DMS 273 treated with DMSO at 0.1 percent for 48 hours (cell line): ENCODE results near the gene MPHOSPH10.
"Not testable (repeated sequence)": the region's sequence is repeated elsewhere in the genome, so short reads cannot be mapped to it uniquely, and the experiment has no call there.

Source experiments
- DNase-seq: peaks from one replicate; lab custom pipeline; 2025; lab: John Stamatoyannopoulos, UW

MPHOSPH10 gene

DNA sequence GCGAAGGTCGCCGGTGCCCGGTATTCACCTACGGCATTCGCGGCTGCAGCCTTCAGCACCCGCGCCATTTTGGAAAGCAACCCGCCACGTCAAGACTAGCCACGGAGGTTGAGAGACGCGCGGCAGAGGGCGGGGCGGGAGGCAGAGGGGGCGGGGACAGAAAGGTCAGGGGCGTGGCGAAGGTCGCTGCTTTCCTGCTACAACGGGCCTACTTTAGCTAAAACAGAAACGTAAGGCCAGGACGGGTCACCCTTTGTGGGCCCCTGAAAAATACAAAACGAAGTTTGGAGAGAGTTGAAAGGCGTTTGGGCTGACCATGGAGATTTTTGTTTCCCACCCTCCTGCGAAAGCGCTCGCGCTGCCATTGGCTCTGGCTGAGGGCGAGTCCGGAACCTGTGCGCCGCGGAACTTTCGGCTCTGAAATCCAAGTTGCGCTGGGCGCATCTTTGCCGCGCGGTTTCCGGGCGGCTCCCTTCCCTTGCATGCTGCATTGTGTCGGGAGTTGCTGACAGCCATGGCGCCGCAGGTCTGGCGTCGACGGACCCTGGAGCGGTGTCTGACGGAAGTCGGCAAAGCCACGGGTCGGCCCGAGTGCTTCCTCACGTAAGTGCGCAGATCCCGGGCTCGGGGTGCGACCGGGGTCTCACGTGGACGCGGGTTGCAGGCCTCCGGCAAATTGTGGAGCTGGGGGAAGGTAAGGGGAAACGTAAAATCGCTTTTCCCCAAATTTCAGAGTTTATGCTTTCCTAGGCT lies at the start of gene MPHOSPH10, which contains the start of gene MCEE:
Gene MPHOSPH10, plus strand, starts transcription at position 483 of the 753 bp plus-strand sequence. Its CDS starts 32 bp downstream, at position 515.
Gene MCEE, minus strand, starts transcription at position 78 of the 753 bp plus-strand sequence. Its CDS starts 10 bp downstream, at position 68.
- DNase-seq: peak; percentile 78

- DNase-seq: no peak
These were observed 47.8 kb upstream of the MPHOSPH10 start for GRCh38 chr2:71082402-71083252.

DNA sequence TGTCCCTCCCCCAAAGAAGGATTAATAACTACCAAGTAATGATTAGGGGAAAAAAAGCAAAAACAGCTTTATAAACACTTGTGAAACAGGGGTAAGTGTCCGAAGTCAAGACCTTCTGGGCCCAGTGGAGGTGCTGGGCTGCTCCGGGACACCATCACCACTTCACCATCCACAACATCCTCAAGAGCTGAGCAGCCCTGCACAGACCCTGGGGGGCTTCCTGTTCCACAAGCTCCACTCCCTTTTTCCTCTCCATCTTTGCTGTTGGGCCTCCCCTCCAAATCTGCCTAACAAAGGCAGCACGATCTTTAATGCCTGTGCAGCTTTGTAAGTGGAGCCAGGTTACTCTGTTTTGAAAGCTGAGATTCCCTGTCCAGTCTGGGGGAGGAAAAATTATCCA lies 47.1 kb upstream of the MPHOSPH10 start:
- DNase-seq: not testable (repeated sequence)

DNA sequence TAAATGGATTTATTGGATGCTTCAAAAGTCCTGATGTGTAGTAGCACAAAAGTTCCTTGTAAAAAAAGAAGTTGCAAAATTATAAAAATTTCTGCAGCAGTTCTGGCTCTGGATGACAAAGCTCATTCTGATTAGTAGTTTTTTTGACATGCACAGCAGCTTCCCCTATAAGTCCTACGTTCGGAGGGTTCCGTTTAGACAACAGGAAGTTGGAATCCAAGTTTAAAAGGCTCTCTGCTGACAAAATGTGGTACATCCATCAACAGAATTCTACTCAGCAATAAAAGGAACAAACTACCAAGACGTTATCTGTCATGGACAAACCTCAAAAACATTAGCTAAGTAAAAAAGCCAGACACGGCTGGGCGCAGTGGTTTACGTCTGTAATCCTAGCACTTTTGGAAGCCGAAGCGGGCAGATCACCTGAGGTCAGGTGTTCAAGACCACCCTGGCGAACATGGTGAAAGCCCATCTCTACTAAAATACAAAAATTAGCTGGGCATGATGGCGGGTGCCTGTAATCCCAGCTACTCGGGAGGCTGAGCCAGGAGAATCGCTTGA lies 46.6 kb upstream of the MPHOSPH10 start:
- not testable (repeated sequence) for DNase-seq

- DNase-seq: not testable (repeated sequence)
These were observed 45.0 kb upstream of the MPHOSPH10 start for GRCh38 chr2:71085325-71086003.

GRCh38 chr2:71089475-71089874 lies 41.0 kb upstream of the MPHOSPH10 start:
- DNase-seq: not testable (repeated sequence)

GRCh38 chr2:71091808-71092207 lies 38.6 kb upstream of the MPHOSPH10 start:
- not testable (repeated sequence) for DNase-seq

DNA sequence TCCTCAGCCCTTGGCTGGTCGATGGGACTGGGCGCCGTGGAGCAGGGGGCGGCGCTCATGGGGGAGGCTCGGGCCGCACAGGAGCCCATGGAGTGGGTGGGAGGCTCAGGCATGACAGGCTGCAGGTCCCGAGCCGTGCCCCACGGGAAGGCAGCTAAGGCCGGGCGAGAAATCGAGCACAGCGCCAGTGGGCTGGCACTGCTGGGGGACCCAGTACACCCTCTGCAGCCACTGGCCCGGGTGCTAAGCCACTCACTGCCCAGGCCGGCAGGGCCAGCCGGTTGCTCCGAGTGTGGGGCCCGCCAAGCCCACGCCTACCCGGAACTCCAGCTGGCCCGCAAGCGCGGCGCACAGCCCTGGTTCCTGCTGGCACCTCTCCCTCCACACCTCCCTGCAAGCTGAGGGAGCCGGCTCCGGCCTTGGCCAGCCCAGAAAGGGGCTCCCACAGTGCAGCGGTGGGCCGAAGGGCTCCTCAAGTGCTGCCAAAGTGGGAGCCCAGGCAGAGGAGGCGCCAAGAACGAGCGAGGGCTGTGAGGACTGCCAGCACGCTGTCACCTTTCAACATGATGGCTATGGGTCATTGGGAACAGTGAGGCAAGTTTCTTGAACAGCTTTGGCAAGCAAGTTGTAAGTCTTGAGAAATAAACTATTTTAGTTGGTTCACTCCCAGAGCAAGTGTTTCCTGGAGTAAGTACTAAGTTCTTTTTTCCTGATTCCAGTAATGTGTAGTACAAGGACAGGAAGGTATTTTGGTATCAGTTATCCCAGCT lies 37.8 kb upstream of the MPHOSPH10 start:
- DNase-seq: not testable (repeated sequence)

GRCh38 chr2:71100195-71100964 lies 30.1 kb upstream of the MPHOSPH10 start:
- DNase-seq: peak; percentile 42

- DNase-seq: no peak
These were observed 28.8 kb upstream of the MPHOSPH10 start for GRCh38 chr2:71101656-71102055.

DNA sequence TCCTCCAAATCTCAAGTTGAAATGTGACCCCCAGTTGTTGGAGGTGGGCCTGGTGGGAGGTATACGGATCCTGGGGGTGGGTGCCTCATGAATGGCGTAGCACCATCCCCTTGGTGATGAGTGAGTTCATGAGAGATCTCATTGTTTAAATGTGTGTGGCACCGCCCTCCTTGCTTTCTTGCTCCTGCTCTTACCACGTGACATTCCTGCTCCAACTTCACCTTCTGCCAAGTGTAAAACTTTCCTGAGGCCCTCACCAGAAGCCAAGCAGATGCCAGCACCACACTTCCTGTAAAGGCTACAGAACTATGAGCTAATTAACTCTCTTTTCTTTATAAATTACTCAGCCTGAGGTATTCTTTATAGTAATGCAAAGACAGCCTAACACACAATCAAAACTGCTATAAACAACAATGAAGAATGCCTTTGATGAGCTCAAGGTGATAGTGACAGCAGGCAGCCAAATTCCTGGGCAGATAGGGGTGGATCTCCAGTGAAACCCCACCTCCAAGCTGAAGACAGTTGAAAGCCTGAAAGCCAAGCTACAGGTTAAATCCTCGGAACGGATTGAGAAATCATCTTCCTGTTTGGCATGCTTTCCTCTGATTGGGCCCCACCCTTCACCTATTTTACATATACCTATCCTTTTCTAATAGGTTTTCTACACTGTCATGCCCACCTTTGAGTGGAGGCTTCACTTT lies 27.3 kb upstream of the MPHOSPH10 start:
- DNase-seq: no peak

DNA sequence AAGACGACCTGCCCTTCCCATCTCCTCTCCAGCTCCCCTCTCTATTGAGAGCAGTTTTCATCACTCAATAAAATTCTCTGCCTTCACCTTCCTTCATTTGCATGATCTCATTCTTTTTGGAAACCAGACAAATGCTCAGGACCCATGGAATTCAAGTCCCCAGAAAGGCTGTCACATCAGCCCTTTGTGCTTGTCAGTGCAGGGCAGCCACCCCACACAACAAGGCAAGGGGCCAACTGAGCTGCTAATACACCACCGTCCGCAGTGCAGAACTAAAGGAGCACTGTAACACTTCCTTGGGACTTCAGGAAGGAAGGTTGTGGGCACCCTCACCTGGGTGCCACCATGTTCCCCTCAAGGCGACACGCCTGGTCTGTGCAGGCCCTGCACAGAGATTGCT lies 26.6 kb upstream of the MPHOSPH10 start:
- DNase-seq: no peak

- not testable (repeated sequence) for DNase-seq
These were observed 24.0 kb upstream of the MPHOSPH10 start for GRCh38 chr2:71106463-71106862.

- no peak for DNase-seq
These were observed 22.3 kb upstream of the MPHOSPH10 start for GRCh38 chr2:71108091-71108490.

DNA sequence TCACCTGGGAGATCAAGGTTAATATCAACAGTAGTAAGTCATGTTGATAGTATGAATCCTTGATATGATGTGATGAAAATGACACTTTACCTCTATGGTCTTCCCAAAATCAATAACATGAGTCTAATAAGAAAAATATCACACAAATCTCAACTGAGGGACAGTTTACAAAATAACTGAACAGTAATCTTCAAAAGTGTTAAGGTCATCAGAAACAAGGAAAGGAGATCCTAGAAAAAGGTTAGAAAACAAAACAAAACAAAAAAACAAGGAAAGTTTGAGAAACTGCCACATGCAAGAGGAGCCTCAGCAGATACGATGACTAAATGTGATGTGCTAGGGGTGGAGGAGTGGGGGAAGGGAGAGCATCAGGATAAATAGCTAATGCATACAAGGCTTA lies 16.6 kb upstream of the MPHOSPH10 start:
- DNase-seq: no peak

DNA sequence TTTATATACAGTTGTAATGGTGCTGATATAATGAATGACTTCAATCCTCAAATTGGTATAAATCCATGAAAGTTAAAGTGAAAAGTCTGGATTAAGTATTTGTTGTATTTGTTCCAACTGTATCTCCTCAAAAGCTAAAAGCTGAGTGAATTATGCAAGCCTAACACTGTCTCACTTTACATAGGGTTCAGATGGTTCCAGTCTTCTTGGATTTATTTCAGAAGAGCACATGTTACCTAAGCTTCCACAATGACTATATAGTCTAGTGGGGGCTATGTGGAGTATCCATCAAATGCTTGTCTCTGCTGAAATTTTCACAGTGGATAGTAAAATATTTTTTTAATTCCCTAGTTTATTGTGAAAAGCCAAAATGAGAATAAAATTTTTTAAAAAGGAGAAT lies 13.4 kb upstream of the MPHOSPH10 start:
- no peak for DNase-seq

GRCh38 chr2:71120195-71120594 lies 10.2 kb upstream of the MPHOSPH10 start:
- no peak for DNase-seq

- DNase-seq: no peak
These were observed 9.0 kb upstream of the MPHOSPH10 start for GRCh38 chr2:71121479-71121878.

DNA sequence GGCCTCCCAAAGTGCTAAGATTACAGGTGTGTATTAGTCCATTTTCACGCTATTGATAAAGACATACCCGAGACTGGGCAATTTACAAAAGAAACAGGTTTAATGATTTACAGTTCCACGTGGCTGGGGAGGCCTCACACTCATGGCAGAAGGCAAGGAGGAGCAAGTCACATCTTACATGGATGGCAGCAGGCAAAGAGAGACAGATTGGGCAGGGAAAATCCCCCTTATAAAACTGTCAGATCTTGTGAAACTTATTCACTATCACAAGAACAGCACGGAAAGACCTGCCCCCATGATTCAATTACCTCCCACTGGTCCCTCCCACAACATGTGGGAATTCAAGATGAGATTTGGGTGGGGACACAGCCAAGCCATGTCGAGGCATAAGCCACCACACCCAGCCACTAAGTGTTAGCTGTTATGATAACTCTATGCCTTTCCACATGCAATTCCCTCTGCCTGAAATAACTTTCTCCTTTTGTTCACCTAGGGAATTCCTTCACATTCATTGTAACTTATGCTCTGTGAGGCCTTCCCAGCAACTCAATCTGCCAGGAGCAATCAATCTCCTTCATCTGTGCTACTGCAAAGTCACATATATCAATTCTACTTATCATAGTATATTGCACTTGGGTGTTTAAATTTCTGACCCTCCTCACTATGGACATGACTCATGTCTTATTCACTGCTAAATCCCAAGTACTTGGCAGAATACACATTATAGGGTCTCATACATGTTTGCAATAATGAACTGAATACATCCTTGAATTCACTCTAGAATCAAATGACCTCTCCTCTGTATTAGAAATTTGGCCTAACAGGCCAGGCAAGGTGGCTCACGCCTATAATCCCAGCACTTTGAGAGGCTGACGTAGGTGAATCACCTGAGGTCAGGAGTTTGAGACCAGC lies 7.8 kb upstream of the MPHOSPH10 start:
- no peak for DNase-seq
